A673 (cell line): ENCODE results near the gene NTN1.

ENCODE experiments used
- CTCF ChIP-seq: fragments of 300-800, 200-600 bp; sonication (generic); conservative IDR thresholded peaks from 2 replicates; pipeline ENCODE4 v1.5.1; 2017; ENCODE audit warnings: low read depth, mild to moderate bottlenecking, antibody characterized with exemption, low read length, moderate library complexity, mixed read lengths
- EZH2 ChIP-seq: fragments of 200-600 bp; sonication (generic); IDR thresholded peaks from 2 replicates; pipeline ENCODE4 v1.6.1; 2017; ENCODE audit warnings: borderline replicate concordance, low read depth, mild to moderate bottlenecking, mixed read lengths, antibody characterized with exemption, low read length; ENCODE audit not compliant: poor library complexity, severe bottlenecking

- TF ChIP-seq CTCF (no peak), EZH2 (no peak)
Observed at GRCh38 chr17:9028988-9029570, 7.8 kb downstream of the NTN1 start.
